GM19324 (cell line): ENCODE measurements around the gene MAPK7.
"Not testable (repeated sequence)": the region's sequence is repeated elsewhere in the genome, so short reads cannot be mapped to it uniquely, and the experiment has no call there.

ENCODE experiments used
- ATAC-seq: cut with Tn5 transposase; IDR thresholded peaks from one replicate; pipeline ENCODE4 v1.9.1; 2021; ENCODE audit warnings: mild to moderate bottlenecking, moderate library complexity; ENCODE audit not compliant: unreplicated experiment, low FRiP score

Gene MAPK7

DNA sequence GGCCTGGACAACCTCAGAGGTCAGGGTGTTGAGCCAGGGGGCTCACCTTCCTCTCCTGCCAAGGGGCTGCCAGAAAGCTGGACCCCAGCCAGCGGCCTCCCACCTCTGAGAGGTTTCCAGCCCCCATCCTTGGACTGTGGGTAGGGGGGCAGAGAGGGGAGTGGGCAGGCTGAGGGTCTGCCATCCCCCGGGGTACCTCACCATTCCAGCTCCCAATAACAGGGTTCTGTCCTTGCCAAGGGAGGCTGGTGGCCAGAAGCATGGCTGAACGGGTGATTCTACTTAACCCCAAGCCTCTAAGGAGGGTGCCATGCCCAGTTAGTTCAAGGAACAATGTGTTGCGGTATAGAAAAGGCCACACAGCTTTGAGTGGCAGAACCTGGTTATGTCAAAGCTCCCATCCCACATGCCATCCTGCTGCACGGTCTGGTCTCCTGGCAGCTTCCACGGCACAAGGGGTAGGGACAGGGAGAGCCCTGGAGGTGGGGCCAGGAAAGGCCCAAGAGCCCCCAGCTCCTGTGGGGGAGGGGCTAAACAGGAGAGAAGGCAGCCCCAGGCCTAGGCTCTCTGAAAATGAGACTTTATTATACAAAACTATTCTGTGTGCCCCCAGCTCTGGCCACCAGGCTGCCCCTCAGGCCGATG lies 35.6 kb upstream of the MAPK7 start:
- ATAC-seq: no peak

DNA sequence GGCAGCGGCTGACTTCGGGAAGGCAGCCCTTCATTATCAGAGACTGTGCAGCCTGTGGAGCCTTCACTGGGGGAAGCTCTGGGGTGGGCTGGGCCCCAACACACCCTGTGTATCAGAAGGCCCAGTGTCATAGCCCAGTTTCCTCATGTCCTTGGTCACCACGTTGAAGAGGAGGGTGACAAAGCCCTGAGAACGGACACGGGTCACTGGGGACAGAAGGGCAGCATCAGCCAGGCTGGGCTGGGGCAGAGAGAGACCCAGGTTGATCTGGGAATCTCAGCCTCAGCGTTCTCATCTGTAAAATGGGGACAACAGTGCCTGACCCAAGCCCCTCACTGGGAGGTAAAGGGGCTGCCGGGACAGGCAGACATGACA lies 35.1 kb upstream of the MAPK7 start:
- ATAC-seq: no peak

DNA sequence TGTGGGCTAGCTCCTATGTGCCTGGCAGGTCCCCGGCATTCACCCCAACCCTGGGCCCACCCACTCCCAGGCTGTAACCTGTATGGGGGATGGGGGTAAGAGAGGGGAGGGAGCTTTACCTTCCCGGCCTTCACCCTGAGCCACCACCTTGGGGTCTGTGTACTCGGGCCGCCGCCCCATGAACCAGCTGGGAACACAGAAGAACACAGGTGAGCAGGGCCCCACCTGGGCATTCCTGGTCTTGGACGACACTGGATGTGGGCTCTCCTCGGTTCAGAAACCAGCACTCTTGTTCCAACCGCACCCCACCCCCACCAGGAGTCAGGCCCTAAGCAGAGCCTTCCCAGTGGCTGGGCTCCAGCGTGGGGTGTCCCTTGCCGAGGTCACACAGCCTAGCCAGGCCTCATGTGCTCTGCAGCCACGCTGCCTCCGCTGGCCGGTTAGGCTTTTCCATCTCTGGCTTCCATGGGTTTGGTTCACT lies 34.6 kb upstream of the MAPK7 start:
- ATAC-seq: no peak

DNA sequence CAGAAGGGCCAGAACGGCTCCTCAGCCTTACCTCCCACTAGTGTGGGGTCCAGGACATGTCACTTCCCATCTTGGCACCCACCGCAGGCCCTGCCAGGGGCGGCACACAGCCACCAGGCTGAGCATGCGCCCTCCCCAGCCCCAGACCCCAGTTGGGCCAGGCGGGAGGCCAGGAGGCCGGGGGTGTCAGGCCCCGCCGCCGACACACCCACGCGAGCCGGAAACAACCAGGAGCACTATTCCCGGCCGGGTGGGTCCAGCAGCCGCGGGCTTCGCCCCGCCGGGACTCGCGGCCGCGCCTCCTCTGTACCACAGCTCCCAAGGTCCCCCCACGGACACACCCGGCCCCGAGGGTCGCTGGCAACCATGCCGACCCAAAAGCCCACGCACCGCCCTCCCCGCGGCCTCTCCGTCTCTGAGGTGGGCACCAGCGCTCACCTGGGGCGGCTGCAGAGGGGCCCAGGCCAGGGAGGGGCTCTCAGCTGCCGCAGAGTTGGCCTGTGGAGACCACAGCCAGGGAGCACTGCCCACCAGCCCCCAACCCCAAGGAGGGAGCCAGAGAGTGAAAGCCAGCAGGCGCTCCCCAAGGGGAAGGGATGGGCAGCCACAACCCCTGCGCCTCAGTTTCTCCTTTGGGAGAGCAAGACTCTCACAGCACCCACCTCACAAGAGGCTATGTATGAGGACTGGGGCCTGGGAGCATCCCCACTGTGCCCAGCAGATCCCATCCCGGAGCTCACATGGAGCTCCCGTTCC lies 33.8 kb upstream of the MAPK7 start:
- ATAC-seq: no peak

DNA sequence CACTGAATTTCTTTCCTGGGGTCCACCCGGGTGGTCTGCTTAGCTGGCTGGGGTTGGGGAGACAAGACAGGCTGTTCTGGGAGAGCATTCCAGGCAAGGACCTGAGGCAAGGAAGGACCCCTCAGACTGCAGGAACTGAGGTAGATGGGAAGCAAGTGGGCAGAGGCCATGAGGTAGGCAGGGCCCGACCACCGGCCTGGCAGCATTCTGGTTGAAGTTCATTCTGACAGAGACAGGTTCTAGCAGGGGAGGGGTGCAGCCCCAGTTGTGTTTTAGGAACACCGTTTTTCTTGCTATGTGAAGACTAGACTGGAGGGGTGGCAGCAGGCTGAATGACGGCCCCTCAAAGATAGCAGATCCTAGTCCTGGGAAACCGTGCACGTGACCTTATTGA lies 33.2 kb upstream of the MAPK7 start:
- no peak for ATAC-seq

DNA sequence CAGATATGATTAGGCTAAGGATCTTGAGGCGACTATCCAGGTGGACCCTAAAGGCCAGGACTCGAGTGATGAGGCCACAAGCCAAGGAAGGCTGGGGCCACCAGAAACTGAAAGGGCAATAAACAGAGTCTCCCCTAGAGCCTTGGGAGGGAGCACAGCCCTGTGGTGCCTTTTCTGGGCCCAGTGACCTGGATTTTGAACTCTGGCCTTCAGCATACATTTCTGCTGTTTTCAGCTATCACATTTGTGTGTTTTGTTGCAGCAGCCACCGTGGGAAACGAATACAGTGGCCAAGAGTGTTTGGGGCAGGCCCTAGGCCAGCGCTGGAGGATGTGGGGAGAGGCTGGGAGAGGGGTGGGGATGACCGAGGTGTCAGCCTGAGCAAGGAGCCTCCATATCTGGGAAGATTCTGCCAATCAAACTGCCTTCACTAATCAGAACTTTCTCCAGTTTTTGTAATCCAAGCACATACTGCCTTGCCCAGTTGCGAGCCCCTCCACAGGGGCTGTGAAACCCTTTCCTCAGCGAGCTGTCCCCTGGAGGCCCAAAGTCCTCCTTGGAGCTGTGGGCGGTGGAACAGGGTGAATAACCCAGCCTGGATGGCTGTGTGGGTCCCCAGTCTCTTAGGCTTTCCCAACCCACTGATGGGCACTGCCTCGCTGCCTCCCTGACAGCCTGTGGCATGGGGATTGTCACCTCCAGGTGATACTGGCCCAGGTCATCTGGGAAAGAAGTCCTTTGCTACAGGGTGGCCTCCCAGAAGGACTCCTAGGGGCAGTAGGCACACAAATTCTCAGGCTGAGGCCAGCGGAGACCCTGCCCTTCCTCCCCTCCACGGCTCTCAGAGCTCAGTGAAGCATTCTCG lies 32.6 kb upstream of the MAPK7 start:
- ATAC-seq: no peak

DNA sequence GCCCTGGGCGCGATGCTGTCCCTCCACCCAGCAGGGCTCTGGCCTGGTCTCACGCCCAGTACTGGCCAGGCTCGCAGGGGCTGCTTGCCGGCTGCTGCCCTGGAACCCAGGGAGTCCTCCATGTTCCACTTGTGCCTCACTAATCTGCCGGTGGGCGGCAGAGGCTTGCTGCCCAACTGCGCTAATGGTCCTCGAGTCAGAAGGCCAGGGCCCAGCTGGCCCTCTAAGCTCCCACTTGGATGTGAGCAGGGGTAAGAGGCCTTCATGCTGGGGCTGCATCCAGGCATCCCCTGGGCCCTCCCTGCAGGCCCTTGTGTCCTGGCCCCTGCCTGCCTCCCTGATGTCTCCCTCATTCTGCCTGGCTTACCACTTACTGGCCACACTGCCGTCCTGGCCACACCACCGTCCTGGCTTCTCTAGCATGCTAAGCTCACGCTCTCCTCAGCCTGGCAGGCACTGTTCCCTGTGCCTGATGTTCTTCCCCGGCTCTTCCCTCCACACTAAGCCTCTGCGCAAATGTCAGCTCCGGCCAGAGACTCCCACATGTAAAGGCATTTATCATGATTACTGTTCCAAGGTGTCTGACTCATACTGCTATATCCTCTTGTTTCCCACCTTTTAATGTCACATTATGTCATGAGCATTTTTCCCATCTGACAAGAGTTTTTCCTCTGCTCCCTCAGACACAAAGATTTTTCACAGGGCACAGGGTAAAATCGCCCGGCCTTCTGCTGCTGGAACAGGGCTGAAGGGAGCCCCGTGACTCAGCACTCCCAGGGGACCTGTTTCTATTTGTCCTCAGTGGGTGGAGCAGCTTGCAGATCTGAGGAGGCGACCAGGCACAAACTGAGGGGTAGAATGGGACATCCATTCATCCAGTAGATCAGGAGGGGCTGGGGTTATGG lies 31.7 kb upstream of the MAPK7 start:
- no peak for ATAC-seq

DNA sequence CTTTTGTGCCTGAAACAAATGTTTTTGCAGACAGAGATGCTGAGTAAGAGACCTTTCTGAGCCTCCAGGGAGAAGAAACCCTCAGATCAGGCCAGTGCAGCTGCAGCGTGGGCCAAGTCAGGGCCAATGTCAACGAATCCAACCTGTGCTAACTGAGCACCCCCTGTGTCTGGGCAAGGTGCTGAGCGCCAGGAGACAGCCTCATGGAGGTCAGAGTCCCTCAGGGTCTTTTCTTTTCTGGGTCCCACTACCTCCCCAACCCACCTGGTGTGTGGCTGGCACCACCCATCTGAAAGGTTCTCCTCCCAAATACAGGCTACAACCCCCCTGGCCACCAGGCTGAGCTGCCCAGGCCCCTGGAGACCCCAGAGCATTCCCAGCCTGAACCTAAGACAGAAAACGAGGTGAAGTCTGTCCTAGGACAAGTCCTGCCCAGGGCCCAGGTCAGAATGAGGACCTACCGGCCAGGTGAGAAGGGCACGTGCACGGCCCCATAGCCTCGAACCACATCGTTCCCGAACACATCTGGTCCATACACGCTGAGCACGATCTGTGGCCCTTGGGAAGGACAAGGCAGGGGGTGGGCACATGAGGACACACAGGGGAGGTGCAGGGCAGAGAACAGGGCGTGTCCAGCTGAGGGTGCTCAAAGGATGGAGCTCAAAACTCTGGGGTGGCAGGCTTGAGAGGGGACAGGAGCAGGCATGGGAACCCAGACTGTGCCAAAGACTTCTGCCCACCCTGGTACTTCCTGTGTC lies 30.8 kb upstream of the MAPK7 start:
- ATAC-seq: no peak

DNA sequence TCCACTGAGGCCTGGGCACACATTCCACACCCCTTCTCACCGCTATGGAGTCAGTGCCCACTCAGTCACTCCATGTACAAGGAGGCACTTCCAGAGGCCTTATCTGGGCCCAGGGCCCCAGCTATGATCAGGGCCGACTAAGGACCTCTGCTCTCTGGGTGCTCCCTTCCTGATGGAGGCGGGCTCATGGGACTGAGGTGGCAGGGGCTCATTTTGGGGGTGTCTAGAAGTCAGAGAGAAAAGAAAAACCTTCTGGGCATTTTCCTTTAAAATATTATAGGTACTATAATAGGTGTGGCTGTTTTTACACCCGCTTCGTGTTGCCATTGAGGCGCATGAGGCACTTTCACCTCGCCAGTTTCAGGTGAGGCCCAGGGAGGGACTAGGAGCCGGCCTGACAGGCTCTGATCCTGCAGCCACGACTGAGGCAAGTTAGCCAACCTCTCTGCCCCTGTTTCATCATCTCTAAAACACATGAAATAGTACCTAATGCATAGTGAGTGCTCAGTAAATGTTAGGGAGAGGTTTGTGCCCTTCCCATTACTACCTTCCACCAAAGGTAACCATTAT lies 30.1 kb upstream of the MAPK7 start:
- ATAC-seq: no peak

DNA sequence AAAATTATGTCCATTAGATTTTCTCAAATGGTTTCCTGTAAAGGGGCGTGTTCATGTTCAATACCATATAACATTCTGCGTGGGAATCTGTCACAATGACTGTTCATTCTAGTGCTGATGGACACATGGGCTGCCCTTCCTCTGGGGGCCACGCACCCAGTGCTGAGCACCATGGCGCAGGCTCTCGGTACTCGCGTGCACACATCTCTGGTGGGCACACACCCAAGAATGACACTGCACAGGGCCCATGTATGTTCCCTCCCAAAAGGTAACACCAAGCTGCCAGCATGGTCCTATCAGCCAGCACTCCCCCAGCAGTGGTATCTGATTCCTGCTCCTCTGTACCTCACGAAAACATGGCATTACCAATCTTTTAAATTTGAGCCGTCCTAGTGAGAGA lies 29.5 kb upstream of the MAPK7 start:
- ATAC-seq: no peak

DNA sequence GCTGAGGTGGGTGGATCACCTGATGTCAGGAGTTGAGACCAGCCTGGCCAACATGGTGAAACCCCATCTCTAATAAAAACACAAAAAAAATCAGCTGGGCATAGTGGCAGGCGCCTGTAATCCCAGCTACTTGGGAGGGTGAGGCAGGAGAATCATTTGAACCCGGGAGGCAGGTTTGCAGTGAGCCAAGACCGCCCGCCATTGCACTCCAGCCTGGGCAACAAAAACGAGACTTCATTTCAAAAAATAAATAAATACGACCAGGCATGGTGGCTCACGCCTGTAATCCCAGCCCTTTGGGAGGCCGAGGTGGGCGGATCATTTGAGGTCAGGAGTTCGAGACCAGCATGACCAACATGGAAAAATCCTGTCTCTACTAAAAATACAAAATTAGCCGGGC lies 24.9 kb upstream of the MAPK7 start:
- ATAC-seq: not testable (repeated sequence)

DNA sequence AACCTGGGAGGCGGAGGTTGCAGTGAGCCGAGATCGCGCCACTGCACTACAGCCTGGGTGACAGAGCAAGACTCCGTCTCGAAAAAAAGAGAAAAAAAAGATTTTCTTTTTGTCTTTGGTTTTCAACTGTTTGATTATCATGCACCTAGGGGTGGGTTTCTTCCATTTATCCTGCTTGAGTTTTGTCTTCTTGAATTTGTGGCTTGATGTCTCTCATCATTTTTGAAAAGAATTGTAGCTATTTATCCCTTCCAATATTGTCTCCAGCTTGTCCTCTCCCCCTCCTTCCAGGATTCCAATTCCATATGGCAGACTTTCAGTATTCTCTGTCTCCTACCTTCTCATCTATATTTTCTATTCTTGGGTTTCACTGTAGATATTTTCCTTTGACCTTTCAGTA lies 23.6 kb upstream of the MAPK7 start:
- ATAC-seq: no peak

DNA sequence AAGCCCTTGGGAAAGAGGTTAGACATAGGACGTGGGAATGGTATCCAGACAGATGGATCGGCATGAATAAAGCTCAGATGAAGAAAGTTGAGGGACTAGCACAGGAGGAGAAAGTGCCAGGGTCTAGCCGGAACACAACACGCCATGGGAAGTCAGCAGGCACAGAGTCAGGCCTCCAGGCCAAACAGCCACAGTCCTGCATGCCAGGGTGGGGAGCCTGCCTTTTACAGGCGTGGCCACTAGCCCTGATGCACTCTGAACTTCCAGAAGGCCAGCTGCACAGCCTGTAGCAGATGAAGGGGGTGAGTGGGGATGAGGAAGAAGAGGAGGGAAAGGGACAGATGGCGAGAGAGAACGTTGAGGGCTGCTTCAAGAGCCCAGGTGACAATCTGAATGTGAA lies 20.9 kb upstream of the MAPK7 start:
- ATAC-seq: no peak

DNA sequence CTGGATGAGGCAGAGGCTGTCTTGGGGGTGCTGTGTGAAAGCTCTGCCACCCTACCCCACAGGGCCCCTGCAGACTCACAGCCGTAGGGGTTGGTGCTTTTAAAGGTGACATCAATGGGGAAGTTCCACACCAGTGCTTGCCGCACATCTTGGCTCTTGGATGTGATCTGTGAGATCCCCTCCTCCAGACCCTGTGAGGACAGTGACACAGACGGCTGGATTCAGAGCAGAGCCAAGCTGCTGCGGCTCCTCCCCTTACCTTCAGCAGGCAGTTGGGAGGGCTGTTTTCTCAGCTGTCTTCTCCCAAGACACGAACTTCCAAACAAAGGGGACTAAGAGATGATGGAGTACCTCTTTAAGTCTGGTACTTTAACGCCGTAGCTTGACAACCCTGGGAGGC lies 20.5 kb upstream of the MAPK7 start:
- ATAC-seq: no peak

DNA sequence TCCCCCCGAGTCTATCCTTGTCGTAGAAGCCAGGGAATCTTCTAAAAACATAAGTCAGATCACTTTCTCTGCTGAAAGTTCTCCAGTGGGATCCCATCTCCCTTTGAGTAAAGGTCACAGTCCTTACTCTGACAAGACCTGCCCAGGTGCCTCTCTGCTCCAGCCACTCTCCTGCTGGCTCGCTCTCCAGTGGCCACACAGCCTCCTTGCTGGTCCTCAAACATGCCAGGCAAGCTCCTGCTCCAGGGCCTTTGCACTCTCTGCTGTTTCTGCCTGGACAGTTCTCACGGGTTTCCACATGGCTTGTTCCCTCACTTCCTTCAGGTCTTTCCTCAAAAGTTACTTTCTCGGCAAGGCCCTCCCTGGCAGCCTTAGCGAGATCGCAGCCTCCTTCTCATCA lies 19.1 kb upstream of the MAPK7 start:
- ATAC-seq: no peak

DNA sequence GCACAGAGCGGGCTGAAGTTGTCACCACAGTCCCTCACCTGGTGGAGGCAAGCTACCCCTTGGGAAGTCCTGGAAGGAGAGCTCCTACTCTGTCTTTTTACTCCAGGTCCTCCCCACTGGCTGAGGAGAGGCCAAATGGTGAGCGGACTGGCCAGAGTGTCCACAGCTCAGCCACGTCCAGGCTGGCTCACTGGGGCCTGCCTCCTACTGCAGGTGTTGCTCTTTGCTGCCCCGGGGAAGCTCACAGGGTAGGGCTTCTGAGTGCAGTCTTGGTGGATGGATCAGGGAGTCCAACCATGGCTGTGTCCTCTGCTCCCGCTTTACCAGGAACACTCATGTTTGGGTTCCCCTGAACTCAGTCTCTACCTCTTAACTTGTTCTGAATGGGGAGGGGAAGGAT lies 18.4 kb upstream of the MAPK7 start:
- no peak for ATAC-seq

DNA sequence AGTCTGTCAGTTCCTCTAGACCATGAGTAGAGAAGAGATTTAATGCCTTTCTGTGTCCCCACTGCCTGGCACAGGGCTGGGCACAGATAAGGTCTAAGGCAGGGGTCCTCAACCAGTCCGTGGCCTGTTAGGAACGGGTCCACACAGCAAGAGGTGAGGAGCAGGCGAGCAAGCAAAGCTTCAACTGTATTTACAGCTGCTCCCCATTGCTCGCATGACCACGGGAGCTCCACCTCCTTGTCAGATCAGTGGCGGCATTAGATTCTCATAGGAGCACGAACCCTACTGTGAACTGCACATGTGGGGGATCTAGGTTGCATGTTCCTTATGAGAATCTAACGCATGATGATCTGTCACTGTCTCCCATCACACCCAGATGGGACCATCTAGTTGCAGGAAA lies 17.5 kb upstream of the MAPK7 start:
- ATAC-seq: no peak

DNA sequence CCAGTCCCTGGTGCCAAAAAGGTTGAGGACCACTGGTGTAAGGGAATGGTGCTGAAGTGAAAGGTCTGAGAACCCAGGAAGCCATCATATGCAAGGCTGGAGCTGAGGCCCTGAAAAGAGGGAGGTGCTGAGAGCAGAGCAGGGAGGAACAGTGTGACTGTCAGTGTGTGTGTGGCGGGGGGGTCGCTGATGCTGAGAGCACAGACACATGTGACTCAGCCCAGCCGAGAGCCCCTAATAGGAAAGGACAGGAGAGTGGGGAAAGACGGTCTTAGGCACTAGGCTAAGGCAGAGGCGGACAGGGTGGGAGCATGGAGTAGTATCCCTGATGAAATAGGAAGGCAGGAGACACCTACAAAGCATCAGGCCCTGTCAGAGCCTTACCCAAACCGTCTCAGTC lies 17.0 kb upstream of the MAPK7 start:
- ATAC-seq: no peak

DNA sequence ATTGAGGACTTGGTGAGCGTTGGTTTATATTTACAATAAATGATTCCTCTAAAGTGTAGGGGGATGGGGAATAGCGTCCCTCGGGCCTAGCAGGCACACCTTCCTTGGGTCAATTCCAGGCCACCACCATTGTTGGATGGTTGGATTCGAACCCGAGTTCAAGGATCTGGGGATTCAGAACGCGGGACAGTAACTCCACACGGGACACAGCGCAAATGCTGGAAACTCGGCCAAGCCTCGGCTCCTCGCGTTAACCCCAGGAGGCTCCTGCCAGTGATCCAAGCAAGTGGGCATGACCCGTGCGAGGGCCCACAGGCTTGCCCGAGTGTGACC lies 16.4 kb upstream of the MAPK7 start:
- ATAC-seq: no peak
